GM12878 (cell line): Measurements from ENCODE around the gene CPNE5. TPM values are rescaled to one million over a fixed set of nuclear protein-coding genes. Genes with fewer than 3 reads are reported as not detected.

Experiments used
- ATAC-seq: fragments of 200-7000 bp; cut with Tn5 transposase; 3 replicates; pipeline ENCODE4 v1.9.1; 2020; ENCODE audit warnings: mild to moderate bottlenecking, moderate library complexity
- BruUV-seq: library from RNA; stranded (reverse); fragments of 400-500 nt; replicated peaks from 2 replicates; lab custom pipeline; 2021; lab: Mats Ljungman, UMichigan
- CTCF ChIA-PET: fragments of 300-600 bp; sonication (Branson Sonifier 250); formaldehyde crosslinking; extraction: SDS; loops from one replicate; lab custom pipeline; 2021; ENCODE audit warnings: inconsistent platforms; lab: Yijun Ruan, JAX
- POLR2A ChIA-PET: fragments of 350-600 bp; formaldehyde crosslinking; extraction: SDS; loops from one replicate; lab custom pipeline; 2021; ENCODE audit warnings: inconsistent platforms; lab: Charles Lee
- RAD21 ChIA-PET: fragments of 300-600 bp; sonication (Branson Sonifier 250); formaldehyde crosslinking; loops from one replicate; lab custom pipeline; 2023; ENCODE audit warnings: antibody characterized with exemption; ENCODE audit not compliant: unreplicated experiment; lab: Charles Lee
- SMC1A ChIA-PET: fragments of 300-600 bp; sonication (Branson Sonifier 250); formaldehyde crosslinking; loops from one replicate; lab custom pipeline; 2023; ENCODE audit not compliant: unreplicated experiment, uncharacterized antibody; lab: Charles Lee
- DNase-seq: peaks from one replicate; pipeline ENCODE4 v3.0.0-alpha.2; 2011; ENCODE audit warnings: low read depth, low spot score
- FAIRE-seq: peaks from 3 replicates; lab custom pipeline; 2011; peaks lifted over from hg19 to GRCh38; lab: Jason Lieb, UNC
- H2AFZ ChIP-seq: 2 replicates; pipeline ENCODE4 v1.6.0; 2011; ENCODE audit warnings: low read depth, low read length, control low read depth; ENCODE audit not compliant: control insufficient read depth
- H3K27ac ChIP-seq: 2 replicates; pipeline ENCODE4 v1.5.1; 2011; ENCODE audit warnings: control low read depth; ENCODE audit not compliant: control insufficient read depth, insufficient read depth
- H3K27me3 ChIP-seq, 2 experiments: replicated peaks in 1 of 2; 2 replicates each; pipeline versions ENCODE4 v1.6.0 to v1.6.1; 2011; ENCODE audit warnings: low read length in 1 of 2; ENCODE audit not compliant: control insufficient read depth in 2 of 2, insufficient read depth in 2 of 2
- H3K36me3 ChIP-seq, 2 experiments: 2 replicates each; pipeline ENCODE4 v1.5.1; 2011; ENCODE audit warnings: low read length in 1 of 2; ENCODE audit not compliant: control insufficient read depth in 2 of 2, insufficient read depth in 2 of 2
- H3K4me1 ChIP-seq: 2 replicates; pipeline ENCODE4 v1.6.1; 2011; ENCODE audit warnings: mild to moderate bottlenecking, low read length, moderate library complexity, mixed read lengths; ENCODE audit not compliant: control insufficient read depth, insufficient read depth
- H3K4me2 ChIP-seq: 2 replicates; pipeline ENCODE4 v1.6.0; 2011; ENCODE audit warnings: control low read depth; ENCODE audit not compliant: control insufficient read depth, insufficient read depth
- H3K4me3 ChIP-seq: fragments of 200-600 bp; sonication (generic); 2 replicates; pipeline ENCODE4 v1.5.1; 2016
- H3K79me2 ChIP-seq: 2 replicates; pipeline ENCODE4 v1.6.0; 2011; ENCODE audit warnings: low read length; ENCODE audit not compliant: control insufficient read depth, insufficient read depth
- H3K9ac ChIP-seq: 2 replicates; pipeline ENCODE4 v1.8.0; 2011; ENCODE audit warnings: low read length, control low read depth, mixed read lengths; ENCODE audit not compliant: control insufficient read depth, insufficient read depth
- H3K9me3 ChIP-seq: replicated peaks from 3 replicates; pipeline ENCODE4 v1.5.1; 2011; ENCODE audit warnings: mild to moderate bottlenecking, low read length; ENCODE audit not compliant: control insufficient read depth, insufficient read depth
- H4K20me1 ChIP-seq: 2 replicates; pipeline ENCODE4 v1.6.0; 2011; ENCODE audit not compliant: control insufficient read depth, insufficient read depth
- EED ChIP-seq: sonication (generic); IDR thresholded peaks from 2 replicates; pipeline ENCODE4 v1.6.1; 2016; ENCODE audit warnings: antibody characterized with exemption, low read depth
- EP300 ChIP-seq, 2 experiments: fragments of 150-350 bp in 1 of 2; IDR thresholded peaks; 2 replicates each; pipeline ENCODE4 v1.6.1; 2011 to 2012; ENCODE audit warnings: low read depth in 2 of 2, low read length in 2 of 2, borderline replicate concordance in 1 of 2, improper control_type of control experiment in 1 of 2, inconsistent platforms in 1 of 2; ENCODE audit not compliant: control insufficient read depth in 1 of 2
- EZH2 ChIP-seq: IDR thresholded peaks from 2 replicates; pipeline ENCODE4 v1.6.1; 2012; ENCODE audit warnings: low read depth, mild to moderate bottlenecking, control low read depth, inconsistent platforms, low read length, borderline replicate concordance; ENCODE audit not compliant: control insufficient read depth
- FOXM1 ChIP-seq: IDR thresholded peaks from 2 replicates; pipeline ENCODE4 v1.6.1; 2012; ENCODE audit warnings: low read depth, mild to moderate bottlenecking, inconsistent platforms, low read length, moderate library complexity
- HDAC6 ChIP-seq: fragments of 200-600 bp; sonication (generic); IDR thresholded peaks from one replicate; pipeline ENCODE4 v1.8.0; 2017; ENCODE audit warnings: antibody characterized with exemption; ENCODE audit not compliant: unreplicated experiment
- IRF4 ChIP-seq: IDR thresholded peaks from 2 replicates; pipeline ENCODE4 v1.6.1; 2011; ENCODE audit warnings: low read depth, low read length
- KAT2A ChIP-seq: conservative IDR thresholded peaks from 2 replicates; pipeline ENCODE4 v1.6.1; 2011; ENCODE audit warnings: low read depth, low read length; ENCODE audit not compliant: control insufficient read depth
- RCOR1 ChIP-seq: conservative IDR thresholded peaks from 2 replicates; pipeline ENCODE4 v1.6.1; 2012; ENCODE audit warnings: low read depth, low read length, improper control_type of control experiment
- SMAD1 ChIP-seq: fragments of 450-650 bp; IDR thresholded peaks from 2 replicates; pipeline ENCODE4 v1.6.1; 2018; ENCODE audit warnings: mild to moderate bottlenecking, low read depth; ENCODE audit not compliant: partially characterized antibody
- SMARCA5 ChIP-seq: fragments of 450-650 bp; IDR thresholded peaks from 2 replicates; pipeline ENCODE4 v1.6.1; 2017; ENCODE audit warnings: mild to moderate bottlenecking
- ZNF207 ChIP-seq: fragments of 450-650 bp; IDR thresholded peaks from 2 replicates; pipeline ENCODE4 v1.6.1; 2014; ENCODE audit warnings: antibody characterized with exemption, mild to moderate bottlenecking, borderline replicate concordance
- WGBS: methylation state at CpG from one replicate; pipeline ENCODE4 v1.1.6; 2016; ENCODE audit warnings: low lambda C conversion rate; ENCODE audit not compliant: insufficient replicate concordance, insufficient coverage; ENCODE audit errors: missing lambda C conversion rate; 5-methylcytosine and 5-hydroxymethylcytosine counted together
- in situ Hi-C: fragments of 300-500 bp; cut with MboI; formaldehyde crosslinking; loops from 9 replicates; pipeline ENCODE4 v1.14.3; 2018; ENCODE audit warnings: mixed read lengths
- intact Hi-C: fragments of 100-400 bp; cut with micrococcal nuclease; formaldehyde crosslinking; loops from one replicate; pipeline ENCODE4 v1.14.2; 2022; ENCODE audit not compliant: unreplicated experiment
- polyA plus RNA-seq, 11 experiments: library from polyadenylated mRNA; depleted of rRNA in 4 of 11; unstranded in 6 of 11; stranded (reverse) in 5 of 11; fragments of >200 nt; fragmentation: Nextera tagmentation in 4 of 11; fragmentation: Illumina TruSeq in 1 of 11; extraction: Ambion mirVana in 4 of 11; extraction: Trizol in 1 of 11; gene quantifications; 1 replicate in 1 of 11; 2 replicates in 10 of 11; pipeline versions ENCODE4 v1.2.1 to v1.2.3, GENCODE V29; 2011 to 2016; ENCODE audit warnings: inconsistent platforms in 2 of 11, missing spikeins in 2 of 11, low read depth in 1 of 11
- total RNA-seq, 4 experiments: library from RNA; depleted of rRNA in 3 of 4; stranded (reverse); fragments of >200 nt in 3 of 4; fragmentation: Illumina TruSeq in 1 of 4; extraction: Trizol in 1 of 4; gene quantifications; 2 replicates each; pipeline versions ENCODE4 v1.2.1 to v1.2.3, GENCODE V29; 2013 to 2021
- TF ChIP-seq, protein P1 (sequence below): IDR thresholded peaks from 2 replicates; pipeline ENCODE4 v1.6.1; 2011; ENCODE audit warnings: low read depth, low read length, improper control_type of control experiment, borderline replicate concordance
- TF ChIP-seq, protein P2 (sequence below): IDR thresholded peaks from 2 replicates; pipeline ENCODE4 v1.6.1; 2011; ENCODE audit warnings: borderline replicate concordance, low read depth, mild to moderate bottlenecking, moderate library complexity, mixed read lengths, low read length; ENCODE audit not compliant: insufficient read depth; ENCODE audit errors: extremely low read length
- TF ChIP-seq, protein P3 (sequence below): fragments of 450-650 bp; IDR thresholded peaks from 2 replicates; pipeline ENCODE4 v1.6.1; 2014; ENCODE audit warnings: mild to moderate bottlenecking
- TF ChIP-seq, protein P4 (sequence below): fragments of 450-650 bp; IDR thresholded peaks from 2 replicates; pipeline ENCODE4 v1.6.1; 2017; ENCODE audit warnings: low read depth, mild to moderate bottlenecking, moderate library complexity
- TF ChIP-seq, protein P5 (sequence below): IDR thresholded peaks from 2 replicates; pipeline ENCODE4 v1.6.1; 2012; ENCODE audit warnings: low read depth, low read length, improper control_type of control experiment
- TF ChIP-seq, protein P6 (sequence below): fragments of 450-650 bp; IDR thresholded peaks from 2 replicates; pipeline ENCODE4 v1.6.1; 2017; ENCODE audit warnings: borderline replicate concordance

Gene CPNE5
- total and polyA plus RNA-seq, 10 of the 15 experiments (the other 5 are each of a cell fraction or from before 2014, with no cell fraction given) = 2.4 to 39.1 (median 18.2) TPM

DNA sequence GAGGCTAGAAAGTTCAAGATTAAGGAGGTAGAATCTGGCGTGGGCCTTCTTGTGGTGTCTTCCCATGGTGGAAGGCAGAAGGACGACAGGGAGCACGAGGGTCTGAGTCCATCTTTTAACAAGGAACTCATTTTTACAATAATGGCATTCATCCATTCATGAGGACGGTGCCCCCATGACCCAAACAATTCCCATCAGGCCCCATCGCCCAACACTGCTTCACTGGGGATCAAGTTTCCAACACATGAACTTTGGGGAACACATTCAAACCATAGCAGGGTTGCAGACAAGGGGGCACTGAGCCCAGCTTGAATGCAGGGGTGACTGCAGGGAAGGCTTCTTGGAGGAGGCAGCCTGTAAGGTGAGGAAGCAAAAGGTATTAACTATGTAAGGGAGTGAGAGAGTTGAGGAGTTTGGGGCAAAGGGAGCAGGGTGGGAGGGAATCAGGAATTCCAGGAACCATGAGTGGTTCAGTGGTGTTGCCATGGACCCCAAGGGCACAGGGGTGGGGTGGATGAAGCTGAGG is 136.1 kb downstream of the CPNE5 start:
- DNase-seq (no peak), ATAC-seq (no peak), FAIRE-seq (no peak)
- RAD21 ChIA-PET = interaction anchor here (0.5 kb wide), 1 partner anchor 74 kb away, joined by 3 read pairs; no protein-coding TSS in a partner anchor
- POLR2A ChIA-PET = interaction anchor here (0.7 kb wide), 1 partner anchor 13 kb away, joined by 3 read pairs; no protein-coding TSS in a partner anchor
- 30% methylated on average over 5 of the region's 5 CpGs for WGBS
- Histone ChIP-seq H4K20me1 (no peaks in the 10 kb centered on the region), H3K36me3 (no peaks in the 10 kb centered on the region), H3K4me3 (no peak overlapping the region), H3K9me3 (no peaks in the 10 kb centered on the region), H2AFZ (no peak overlapping the region), H3K4me1 (no peaks in the 10 kb centered on the region), H3K9ac (no peak overlapping the region), H3K27me3 (no peaks in the 10 kb centered on the region), H3K4me2 (no peak overlapping the region), H3K79me2 (no peaks in the 10 kb centered on the region), H3K27ac (no peak overlapping the region)
- BruUV-seq = no TSS peak
- CTCF ChIA-PET = interaction anchor here (1.5 to 4.0 kb wide), 2 partner anchors 55 to 88 kb away, joined by 6 to 27 read pairs; no protein-coding TSS in a partner anchor
- SMC1A ChIA-PET = no interaction called here
- intact Hi-C loops (no loop called here), in situ Hi-C loops (no loop called here)
- TF ChIP-seq RCOR1 (no peak), FOXM1 (no peak), EZH2 (no peak), EED (no peak), ZNF207 (no peak), KAT2A (no peak), HDAC6 (no peak), SMARCA5 (no peak), EP300 (IDR thresholded peaks at IDR 0.05; ENCODE audit: borderline replicate concordance in 1 of 2, control insufficient read depth in 1 of 2, low read depth in 2 of 2, low read length in 2 of 2) (no peak), IRF4 (no peak), SMAD1 (no peak)
- TF ChIP-seq, protein P1, sequence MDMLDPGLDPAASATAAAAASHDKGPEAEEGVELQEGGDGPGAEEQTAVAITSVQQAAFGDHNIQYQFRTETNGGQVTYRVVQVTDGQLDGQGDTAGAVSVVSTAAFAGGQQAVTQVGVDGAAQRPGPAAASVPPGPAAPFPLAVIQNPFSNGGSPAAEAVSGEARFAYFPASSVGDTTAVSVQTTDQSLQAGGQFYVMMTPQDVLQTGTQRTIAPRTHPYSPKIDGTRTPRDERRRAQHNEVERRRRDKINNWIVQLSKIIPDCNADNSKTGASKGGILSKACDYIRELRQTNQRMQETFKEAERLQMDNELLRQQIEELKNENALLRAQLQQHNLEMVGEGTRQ = no peak
- TF ChIP-seq, protein P2, sequence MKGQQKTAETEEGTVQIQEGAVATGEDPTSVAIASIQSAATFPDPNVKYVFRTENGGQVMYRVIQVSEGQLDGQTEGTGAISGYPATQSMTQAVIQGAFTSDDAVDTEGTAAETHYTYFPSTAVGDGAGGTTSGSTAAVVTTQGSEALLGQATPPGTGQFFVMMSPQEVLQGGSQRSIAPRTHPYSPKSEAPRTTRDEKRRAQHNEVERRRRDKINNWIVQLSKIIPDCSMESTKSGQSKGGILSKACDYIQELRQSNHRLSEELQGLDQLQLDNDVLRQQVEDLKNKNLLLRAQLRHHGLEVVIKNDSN = no peak
- TF ChIP-seq, protein P3, sequence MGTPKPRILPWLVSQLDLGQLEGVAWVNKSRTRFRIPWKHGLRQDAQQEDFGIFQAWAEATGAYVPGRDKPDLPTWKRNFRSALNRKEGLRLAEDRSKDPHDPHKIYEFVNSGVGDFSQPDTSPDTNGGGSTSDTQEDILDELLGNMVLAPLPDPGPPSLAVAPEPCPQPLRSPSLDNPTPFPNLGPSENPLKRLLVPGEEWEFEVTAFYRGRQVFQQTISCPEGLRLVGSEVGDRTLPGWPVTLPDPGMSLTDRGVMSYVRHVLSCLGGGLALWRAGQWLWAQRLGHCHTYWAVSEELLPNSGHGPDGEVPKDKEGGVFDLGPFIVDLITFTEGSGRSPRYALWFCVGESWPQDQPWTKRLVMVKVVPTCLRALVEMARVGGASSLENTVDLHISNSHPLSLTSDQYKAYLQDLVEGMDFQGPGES = no peak
- TF ChIP-seq, protein P4, sequence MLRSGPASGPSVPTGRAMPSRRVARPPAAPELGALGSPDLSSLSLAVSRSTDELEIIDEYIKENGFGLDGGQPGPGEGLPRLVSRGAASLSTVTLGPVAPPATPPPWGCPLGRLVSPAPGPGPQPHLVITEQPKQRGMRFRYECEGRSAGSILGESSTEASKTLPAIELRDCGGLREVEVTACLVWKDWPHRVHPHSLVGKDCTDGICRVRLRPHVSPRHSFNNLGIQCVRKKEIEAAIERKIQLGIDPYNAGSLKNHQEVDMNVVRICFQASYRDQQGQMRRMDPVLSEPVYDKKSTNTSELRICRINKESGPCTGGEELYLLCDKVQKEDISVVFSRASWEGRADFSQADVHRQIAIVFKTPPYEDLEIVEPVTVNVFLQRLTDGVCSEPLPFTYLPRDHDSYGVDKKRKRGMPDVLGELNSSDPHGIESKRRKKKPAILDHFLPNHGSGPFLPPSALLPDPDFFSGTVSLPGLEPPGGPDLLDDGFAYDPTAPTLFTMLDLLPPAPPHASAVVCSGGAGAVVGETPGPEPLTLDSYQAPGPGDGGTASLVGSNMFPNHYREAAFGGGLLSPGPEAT = no peak
- TF ChIP-seq, protein P5, sequence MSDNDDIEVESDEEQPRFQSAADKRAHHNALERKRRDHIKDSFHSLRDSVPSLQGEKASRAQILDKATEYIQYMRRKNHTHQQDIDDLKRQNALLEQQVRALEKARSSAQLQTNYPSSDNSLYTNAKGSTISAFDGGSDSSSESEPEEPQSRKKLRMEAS = no peak
- TF ChIP-seq, protein P6, sequence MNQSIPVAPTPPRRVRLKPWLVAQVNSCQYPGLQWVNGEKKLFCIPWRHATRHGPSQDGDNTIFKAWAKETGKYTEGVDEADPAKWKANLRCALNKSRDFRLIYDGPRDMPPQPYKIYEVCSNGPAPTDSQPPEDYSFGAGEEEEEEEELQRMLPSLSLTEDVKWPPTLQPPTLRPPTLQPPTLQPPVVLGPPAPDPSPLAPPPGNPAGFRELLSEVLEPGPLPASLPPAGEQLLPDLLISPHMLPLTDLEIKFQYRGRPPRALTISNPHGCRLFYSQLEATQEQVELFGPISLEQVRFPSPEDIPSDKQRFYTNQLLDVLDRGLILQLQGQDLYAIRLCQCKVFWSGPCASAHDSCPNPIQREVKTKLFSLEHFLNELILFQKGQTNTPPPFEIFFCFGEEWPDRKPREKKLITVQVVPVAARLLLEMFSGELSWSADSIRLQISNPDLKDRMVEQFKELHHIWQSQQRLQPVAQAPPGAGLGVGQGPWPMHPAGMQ = no peak
